GM23338 (cell line): Measurements from ENCODE around the gene SPAG7.

Source experiments
- CTCF ChIP-seq, 2 experiments: fragments of 200-600 bp in 1 of 2; sonication (generic) in 1 of 2; conservative IDR thresholded peaks; 2 replicates each; pipeline versions ENCODE4 v1.5.1 to v1.6.1; 2016 to 2017; ENCODE audit warnings: antibody characterized with exemption in 2 of 2, low read depth in 2 of 2, mild to moderate bottlenecking in 2 of 2, moderate library complexity in 1 of 2
- EZH2 ChIP-seq: fragments of 200-600 bp; sonication (generic); IDR thresholded peaks from one replicate; pipeline ENCODE4 v1.8.0; 2017; ENCODE audit warnings: antibody characterized with exemption, mild to moderate bottlenecking, low read depth; ENCODE audit not compliant: unreplicated experiment
- EZH2phosphoT487 ChIP-seq: fragments of 200-600 bp; sonication (generic); IDR thresholded peaks from one replicate; pipeline ENCODE4 v1.8.1; 2018; ENCODE audit warnings: antibody characterized with exemption; ENCODE audit not compliant: unreplicated experiment
- JUNB ChIP-seq: IDR thresholded peaks from one replicate; pipeline ENCODE4 v1.6.1; 2016; ENCODE audit warnings: antibody characterized with exemption; ENCODE audit not compliant: unreplicated experiment
- POLR2AphosphoS5 ChIP-seq: IDR thresholded peaks from 2 replicates; pipeline ENCODE4 v1.6.1; 2016; ENCODE audit warnings: antibody characterized with exemption, low read depth
- TF ChIP-seq, protein P1 (sequence below): IDR thresholded peaks from one replicate; pipeline ENCODE4 v1.6.1; 2018; ENCODE audit warnings: antibody characterized with exemption; ENCODE audit not compliant: unreplicated experiment
- TF ChIP-seq, protein P2 (sequence below): fragments of 250-450 bp; sonication (Bioruptor Pico); IDR thresholded peaks from 2 replicates; pipeline ENCODE4 v1.5.0; 2020; ENCODE audit warnings: mild to moderate bottlenecking, moderate library complexity

DNA sequence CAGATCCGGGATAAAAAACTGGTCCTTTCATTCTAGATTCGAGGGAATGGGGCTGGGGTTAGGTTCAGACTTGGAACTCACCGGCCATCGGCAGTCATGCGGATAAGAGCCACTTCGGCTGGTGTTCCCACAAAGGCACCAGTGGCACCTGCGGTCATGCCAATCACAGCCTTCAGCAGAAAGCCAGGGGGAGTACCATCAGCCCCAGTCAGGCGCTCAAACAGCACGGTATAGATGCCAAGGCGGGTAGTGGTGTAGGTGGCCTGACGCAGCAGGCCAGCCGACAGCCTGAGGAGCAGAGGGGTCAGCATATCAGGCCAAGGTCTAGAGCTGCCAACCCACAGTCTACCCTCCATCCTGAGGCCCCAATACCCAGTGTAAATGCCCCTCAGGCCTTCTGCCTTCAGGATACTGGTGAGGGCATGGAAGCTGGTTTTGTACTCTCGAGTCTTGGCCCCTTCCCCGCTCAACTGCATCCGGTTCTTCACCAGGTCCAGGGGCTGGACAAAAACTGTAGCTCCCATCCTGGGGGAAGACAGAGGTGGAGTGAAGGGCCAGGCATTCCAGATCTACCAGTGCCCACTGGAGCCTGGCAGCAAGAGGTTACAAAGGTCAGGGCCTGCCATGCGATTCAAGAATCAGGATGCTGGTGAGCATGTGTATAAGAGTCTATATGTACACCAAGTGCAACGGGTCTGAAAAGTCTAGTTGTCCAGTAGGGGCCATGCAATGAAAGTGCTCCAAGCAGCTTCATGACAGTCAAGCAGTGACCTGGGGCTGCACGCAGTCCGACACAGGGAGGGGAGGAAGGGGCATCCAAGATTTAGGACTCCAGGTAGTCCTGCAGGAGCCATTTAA is 28.7 kb downstream of the SPAG7 start:
- TF ChIP-seq POLR2AphosphoS5 (no peak), CTCF (conservative IDR thresholded peaks at IDR 0.05; ENCODE audit: low read depth in 2 of 2) (no peak), EZH2 (no peak), JUNB (no peak), EZH2phosphoT487 (no peak)
- TF ChIP-seq, protein P1, sequence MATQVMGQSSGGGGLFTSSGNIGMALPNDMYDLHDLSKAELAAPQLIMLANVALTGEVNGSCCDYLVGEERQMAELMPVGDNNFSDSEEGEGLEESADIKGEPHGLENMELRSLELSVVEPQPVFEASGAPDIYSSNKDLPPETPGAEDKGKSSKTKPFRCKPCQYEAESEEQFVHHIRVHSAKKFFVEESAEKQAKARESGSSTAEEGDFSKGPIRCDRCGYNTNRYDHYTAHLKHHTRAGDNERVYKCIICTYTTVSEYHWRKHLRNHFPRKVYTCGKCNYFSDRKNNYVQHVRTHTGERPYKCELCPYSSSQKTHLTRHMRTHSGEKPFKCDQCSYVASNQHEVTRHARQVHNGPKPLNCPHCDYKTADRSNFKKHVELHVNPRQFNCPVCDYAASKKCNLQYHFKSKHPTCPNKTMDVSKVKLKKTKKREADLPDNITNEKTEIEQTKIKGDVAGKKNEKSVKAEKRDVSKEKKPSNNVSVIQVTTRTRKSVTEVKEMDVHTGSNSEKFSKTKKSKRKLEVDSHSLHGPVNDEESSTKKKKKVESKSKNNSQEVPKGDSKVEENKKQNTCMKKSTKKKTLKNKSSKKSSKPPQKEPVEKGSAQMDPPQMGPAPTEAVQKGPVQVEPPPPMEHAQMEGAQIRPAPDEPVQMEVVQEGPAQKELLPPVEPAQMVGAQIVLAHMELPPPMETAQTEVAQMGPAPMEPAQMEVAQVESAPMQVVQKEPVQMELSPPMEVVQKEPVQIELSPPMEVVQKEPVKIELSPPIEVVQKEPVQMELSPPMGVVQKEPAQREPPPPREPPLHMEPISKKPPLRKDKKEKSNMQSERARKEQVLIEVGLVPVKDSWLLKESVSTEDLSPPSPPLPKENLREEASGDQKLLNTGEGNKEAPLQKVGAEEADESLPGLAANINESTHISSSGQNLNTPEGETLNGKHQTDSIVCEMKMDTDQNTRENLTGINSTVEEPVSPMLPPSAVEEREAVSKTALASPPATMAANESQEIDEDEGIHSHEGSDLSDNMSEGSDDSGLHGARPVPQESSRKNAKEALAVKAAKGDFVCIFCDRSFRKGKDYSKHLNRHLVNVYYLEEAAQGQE: no peak
- TF ChIP-seq, protein P2, sequence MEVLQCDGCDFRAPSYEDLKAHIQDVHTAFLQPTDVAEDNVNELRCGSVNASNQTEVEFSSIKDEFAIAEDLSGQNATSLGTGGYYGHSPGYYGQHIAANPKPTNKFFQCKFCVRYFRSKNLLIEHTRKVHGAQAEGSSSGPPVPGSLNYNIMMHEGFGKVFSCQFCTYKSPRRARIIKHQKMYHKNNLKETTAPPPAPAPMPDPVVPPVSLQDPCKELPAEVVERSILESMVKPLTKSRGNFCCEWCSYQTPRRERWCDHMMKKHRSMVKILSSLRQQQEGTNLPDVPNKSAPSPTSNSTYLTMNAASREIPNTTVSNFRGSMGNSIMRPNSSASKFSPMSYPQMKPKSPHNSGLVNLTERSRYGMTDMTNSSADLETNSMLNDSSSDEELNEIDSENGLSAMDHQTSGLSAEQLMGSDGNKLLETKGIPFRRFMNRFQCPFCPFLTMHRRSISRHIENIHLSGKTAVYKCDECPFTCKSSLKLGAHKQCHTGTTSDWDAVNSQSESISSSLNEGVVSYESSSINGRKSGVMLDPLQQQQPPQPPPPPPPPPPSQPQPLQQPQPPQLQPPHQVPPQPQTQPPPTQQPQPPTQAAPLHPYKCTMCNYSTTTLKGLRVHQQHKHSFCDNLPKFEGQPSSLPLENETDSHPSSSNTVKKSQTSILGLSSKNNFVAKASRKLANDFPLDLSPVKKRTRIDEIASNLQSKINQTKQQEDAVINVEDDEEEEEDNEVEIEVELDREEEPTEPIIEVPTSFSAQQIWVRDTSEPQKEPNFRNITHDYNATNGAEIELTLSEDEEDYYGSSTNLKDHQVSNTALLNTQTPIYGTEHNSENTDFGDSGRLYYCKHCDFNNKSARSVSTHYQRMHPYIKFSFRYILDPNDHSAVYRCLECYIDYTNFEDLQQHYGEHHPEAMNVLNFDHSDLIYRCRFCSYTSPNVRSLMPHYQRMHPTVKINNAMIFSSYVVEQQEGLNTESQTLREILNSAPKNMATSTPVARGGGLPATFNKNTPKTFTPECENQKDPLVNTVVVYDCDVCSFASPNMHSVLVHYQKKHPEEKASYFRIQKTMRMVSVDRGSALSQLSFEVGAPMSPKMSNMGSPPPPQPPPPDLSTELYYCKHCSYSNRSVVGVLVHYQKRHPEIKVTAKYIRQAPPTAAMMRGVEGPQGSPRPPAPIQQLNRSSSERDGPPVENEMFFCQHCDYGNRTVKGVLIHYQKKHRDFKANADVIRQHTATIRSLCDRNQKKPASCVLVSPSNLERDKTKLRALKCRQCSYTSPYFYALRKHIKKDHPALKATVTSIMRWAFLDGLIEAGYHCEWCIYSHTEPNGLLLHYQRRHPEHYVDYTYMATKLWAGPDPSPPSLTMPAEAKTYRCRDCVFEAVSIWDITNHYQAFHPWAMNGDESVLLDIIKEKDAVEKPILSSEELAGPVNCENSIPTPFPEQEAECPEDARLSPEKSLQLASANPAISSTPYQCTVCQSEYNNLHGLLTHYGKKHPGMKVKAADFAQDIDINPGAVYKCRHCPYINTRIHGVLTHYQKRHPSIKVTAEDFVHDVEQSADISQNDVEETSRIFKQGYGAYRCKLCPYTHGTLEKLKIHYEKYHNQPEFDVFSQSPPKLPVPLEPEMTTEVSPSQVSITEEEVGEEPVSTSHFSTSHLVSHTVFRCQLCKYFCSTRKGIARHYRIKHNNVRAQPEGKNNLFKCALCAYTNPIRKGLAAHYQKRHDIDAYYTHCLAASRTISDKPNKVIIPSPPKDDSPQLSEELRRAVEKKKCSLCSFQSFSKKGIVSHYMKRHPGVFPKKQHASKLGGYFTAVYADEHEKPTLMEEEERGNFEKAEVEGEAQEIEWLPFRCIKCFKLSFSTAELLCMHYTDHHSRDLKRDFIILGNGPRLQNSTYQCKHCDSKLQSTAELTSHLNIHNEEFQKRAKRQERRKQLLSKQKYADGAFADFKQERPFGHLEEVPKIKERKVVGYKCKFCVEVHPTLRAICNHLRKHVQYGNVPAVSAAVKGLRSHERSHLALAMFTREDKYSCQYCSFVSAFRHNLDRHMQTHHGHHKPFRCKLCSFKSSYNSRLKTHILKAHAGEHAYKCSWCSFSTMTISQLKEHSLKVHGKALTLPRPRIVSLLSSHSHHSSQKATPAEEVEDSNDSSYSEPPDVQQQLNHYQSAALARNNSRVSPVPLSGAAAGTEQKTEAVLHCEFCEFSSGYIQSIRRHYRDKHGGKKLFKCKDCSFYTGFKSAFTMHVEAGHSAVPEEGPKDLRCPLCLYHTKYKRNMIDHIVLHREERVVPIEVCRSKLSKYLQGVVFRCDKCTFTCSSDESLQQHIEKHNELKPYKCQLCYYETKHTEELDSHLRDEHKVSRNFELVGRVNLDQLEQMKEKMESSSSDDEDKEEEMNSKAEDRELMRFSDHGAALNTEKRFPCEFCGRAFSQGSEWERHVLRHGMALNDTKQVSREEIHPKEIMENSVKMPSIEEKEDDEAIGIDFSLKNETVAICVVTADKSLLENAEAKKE (CRISPR knock-in tag): no peak
